SK-N-MC (cell line): ENCODE data around the gene COL20A1.

ENCODE experiments used
- DNase-seq: peaks from one replicate; pipeline ENCODE4 v3.0.0-alpha.2; 2011; ENCODE audit warnings: low read depth, low spot score
- H3K27ac ChIP-seq: fragments of 200-600 bp; sonication (generic); 2 replicates; pipeline ENCODE4 v1.5.1; 2016; ENCODE audit warnings: mixed run types
- H3K36me3 ChIP-seq: fragments of 200-600 bp; sonication (generic); 2 replicates; pipeline ENCODE4 v1.6.1; 2017; ENCODE audit warnings: antibody characterized with exemption, low read length, mixed read lengths; ENCODE audit not compliant: insufficient read depth
- H3K4me3 ChIP-seq: fragments of 200-600 bp; sonication (generic); 2 replicates; pipeline ENCODE4 v1.5.1; 2016
- H3K9ac ChIP-seq: fragments of 200-600 bp; sonication (generic); 2 replicates; pipeline ENCODE4 v1.8.0; 2017; ENCODE audit warnings: mixed run types, mixed read lengths; ENCODE audit not compliant: insufficient read length
- H3K9me3 ChIP-seq: fragments of 200-600 bp; sonication (generic); 2 replicates; pipeline ENCODE4 v1.6.1; 2017; ENCODE audit warnings: low read depth, mild to moderate bottlenecking, antibody characterized with exemption, low read length, moderate library complexity, mixed read lengths
- EZH2 ChIP-seq: fragments of 200-600 bp; sonication (generic); IDR thresholded peaks from one replicate; pipeline ENCODE4 v1.6.1; 2017; ENCODE audit warnings: antibody characterized with exemption
- FOXP2 ChIP-seq: optimal IDR thresholded peaks from 2 replicates; pipeline ENCODE3; 2011; ENCODE audit warnings: mild to moderate bottlenecking, moderate library complexity; ENCODE audit not compliant: insufficient read depth; ENCODE audit errors: extremely low read length, control extremely low read depth
- POLR2AphosphoS5 ChIP-seq: IDR thresholded peaks from 2 replicates; pipeline ENCODE4 v1.6.1; 2012; ENCODE audit warnings: mild to moderate bottlenecking, low read depth, low read length, borderline replicate concordance

Gene COL20A1

GRCh38 chr20:63292292-63292701 lies 689 bp upstream of the COL20A1 start:
- TF ChIP-seq EZH2 (no peak), POLR2AphosphoS5 (no peak), FOXP2 (no peak)
- H3K9me3 ChIP-seq, result no peaks in the 10 kb centered on the region
- H3K36me3 ChIP-seq, result no peaks in the 10 kb centered on the region
- no peak overlapping the region for H3K4me3 ChIP-seq
- no peak overlapping the region for H3K9ac ChIP-seq
- no peak for DNase-seq
- no peak overlapping the region for H3K27ac ChIP-seq

DNA sequence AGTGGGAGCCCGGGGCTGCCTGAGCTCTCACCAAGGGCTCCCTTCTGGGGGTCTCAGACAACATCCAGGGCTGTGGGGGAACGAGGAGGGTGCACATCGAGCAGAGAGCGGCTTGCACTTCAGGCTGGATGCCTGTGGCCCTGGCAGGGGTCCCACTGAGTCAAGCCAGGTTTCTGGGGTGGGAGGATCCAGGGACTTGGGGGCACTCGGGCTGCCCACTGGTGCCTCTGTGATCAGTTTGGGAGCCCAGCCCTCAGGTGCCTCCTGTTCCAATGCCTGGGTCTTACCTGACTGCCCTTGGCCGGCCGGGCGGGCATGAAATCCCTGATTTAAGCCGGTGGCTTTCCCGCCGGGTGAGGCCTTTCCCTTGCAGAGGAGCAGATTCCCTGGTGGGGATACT lies 470 bp downstream of the COL20A1 start:
- Histone ChIP-seq H3K4me3 (no peak overlapping the region), H3K9me3 (no peaks in the 10 kb centered on the region), H3K36me3 (no peaks in the 10 kb centered on the region), H3K27ac (no peak overlapping the region), H3K9ac (no peak overlapping the region)
- TF ChIP-seq EZH2, result no peak
- no peak for TF ChIP-seq POLR2AphosphoS5
- TF ChIP-seq FOXP2, result no peak
- no peak for DNase-seq

GRCh38 chr20:63293871-63294535 lies 1.0 kb downstream of the COL20A1 start:
- no peak overlapping the region for H3K27ac ChIP-seq
- no peak overlapping the region for H3K4me3 ChIP-seq
- TF ChIP-seq POLR2AphosphoS5 (no peak), EZH2 (no peak), FOXP2 (no peak)
- no peaks in the 10 kb centered on the region for H3K9me3 ChIP-seq
- no peak overlapping the region for H3K9ac ChIP-seq
- DNase-seq, result no peak
- H3K36me3 ChIP-seq, result no peaks in the 10 kb centered on the region

DNA sequence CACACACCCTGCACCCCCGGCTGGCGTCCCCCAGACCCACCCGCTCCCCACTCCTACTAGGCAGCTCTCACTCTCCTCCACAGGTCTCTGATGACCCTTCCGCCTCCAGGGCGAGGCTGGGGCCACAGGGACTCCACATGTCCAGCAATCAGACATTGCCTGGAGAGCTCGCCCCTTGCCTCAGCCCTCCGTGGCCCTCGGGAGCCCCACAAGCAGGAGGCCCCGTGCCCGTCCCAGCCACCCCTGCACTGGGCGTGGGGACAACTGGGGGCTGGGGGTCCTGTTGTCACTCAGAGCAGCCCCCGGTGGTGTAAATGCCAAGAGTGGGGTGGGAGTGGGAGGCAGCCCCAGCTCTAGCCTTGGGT lies 1.5 kb downstream of the COL20A1 start:
- H3K4me3 ChIP-seq, result no peak overlapping the region
- no peak overlapping the region for H3K27ac ChIP-seq
- no peak for TF ChIP-seq POLR2AphosphoS5
- TF ChIP-seq EZH2, result no peak
- TF ChIP-seq FOXP2, result no peak
- no peaks in the 10 kb centered on the region for H3K9me3 ChIP-seq
- no peak overlapping the region for H3K9ac ChIP-seq
- no peaks in the 10 kb centered on the region for H3K36me3 ChIP-seq
- no peak for DNase-seq

DNA sequence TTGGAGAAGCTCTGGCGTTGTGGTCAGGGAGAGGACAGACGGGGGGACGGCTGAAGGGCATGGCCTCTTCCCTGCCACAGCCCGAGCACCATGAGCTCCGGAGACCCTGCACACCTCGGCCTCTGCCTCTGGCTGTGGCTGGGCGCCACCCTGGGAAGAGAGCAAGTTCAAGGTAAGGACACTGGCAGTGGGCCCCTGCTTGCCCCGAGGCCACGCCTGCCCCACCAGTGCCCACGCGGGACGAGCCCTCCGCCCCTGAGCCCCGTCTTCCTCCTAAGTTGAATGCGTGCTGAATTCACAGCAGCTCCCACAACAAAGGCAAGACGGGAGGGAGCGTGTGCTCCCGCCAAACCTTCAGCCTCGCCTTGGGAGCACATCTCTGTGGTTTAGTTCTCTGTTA lies 2.0 kb downstream of the COL20A1 start:
- Histone ChIP-seq H3K9me3 (no peaks in the 10 kb centered on the region), H3K36me3 (no peaks in the 10 kb centered on the region), H3K27ac (no peak overlapping the region), H3K4me3 (no peak overlapping the region), H3K9ac (no peak overlapping the region)
- TF ChIP-seq FOXP2 (no peak), POLR2AphosphoS5 (no peak)
- no peak for DNase-seq

- DNase-seq, result no peak
- Histone ChIP-seq H3K9ac (no peak overlapping the region), H3K27ac (no peak overlapping the region), H3K4me3 (no peak overlapping the region), H3K36me3 (no peaks in the 10 kb centered on the region), H3K9me3 (no peaks in the 10 kb centered on the region)
- TF ChIP-seq POLR2AphosphoS5 (no peak), FOXP2 (no peak), EZH2 (no peak)
These were observed 2.4 kb downstream of the COL20A1 start for GRCh38 chr20:63295422-63295821.

- Histone ChIP-seq H3K9ac (no peak overlapping the region), H3K9me3 (no peaks in the 10 kb centered on the region), H3K4me3 (no peak overlapping the region), H3K36me3 (no peaks in the 10 kb centered on the region), H3K27ac (no peak overlapping the region)
- TF ChIP-seq FOXP2 (no peak), EZH2 (no peak), POLR2AphosphoS5 (no peak)
- no peak for DNase-seq
These were observed 2.9 kb downstream of the COL20A1 start for GRCh38 chr20:63295846-63296245.

DNA sequence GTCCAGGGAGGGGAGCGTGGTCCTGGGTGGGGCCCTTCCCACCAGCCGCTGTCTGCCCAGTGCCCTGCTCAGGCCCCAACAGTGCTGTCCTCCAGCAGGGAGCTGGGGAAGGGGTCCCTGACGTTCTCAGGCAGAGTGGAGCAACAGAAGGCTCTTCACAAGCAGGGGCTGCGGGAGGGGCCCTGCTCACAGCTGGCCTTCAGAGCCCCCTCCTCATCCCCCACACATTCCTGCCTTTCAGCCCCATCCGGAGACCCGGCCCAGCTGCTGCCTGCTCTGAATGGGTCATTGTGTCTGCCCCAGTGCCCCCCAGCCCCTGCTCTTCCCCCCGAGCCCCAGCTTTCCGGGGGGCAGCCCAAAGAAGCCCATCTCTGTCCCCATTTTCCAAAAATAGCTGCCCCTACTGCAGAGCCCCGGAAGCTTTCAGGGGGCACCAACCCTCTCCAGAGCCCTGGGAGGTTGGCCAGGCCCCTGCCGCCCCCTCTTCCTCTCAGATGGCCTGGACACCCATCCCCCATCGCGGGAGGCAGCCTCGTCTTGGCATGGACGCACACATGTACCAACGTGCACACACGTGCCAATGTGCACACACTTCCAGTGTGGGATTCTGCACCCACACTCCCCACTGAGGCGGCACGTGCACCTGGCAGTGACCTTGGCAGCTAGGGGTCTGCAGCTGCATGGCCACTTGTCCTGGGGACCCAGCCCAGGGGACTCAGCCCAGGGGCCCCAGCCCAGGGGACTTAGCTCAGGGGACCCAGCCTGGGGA lies 3.7 kb downstream of the COL20A1 start:
- H3K4me3 ChIP-seq, result no peak overlapping the region
- no peaks in the 10 kb centered on the region for H3K36me3 ChIP-seq
- TF ChIP-seq FOXP2 (no peak), EZH2 (no peak), POLR2AphosphoS5 (no peak)
- no peaks in the 10 kb centered on the region for H3K9me3 ChIP-seq
- no peak overlapping the region for H3K27ac ChIP-seq
- DNase-seq, result no peak
- no peak overlapping the region for H3K9ac ChIP-seq
